Measurements from ENCODE around the gene CDK14.

The CDK14 gene

GRCh38 chr7:90951986-90952954 is 356.1 kb downstream of the CDK14 start:
- no peak for TF ChIP-seq CTCF (IDR thresholded peaks at IDR 0.05)

GRCh38 chr7:90955641-90956207 is 359.6 kb downstream of the CDK14 start:
- TF ChIP-seq CTCF (IDR thresholded peaks at IDR 0.05): no peak

GRCh38 chr7:90957883-90958282 is 361.8 kb downstream of the CDK14 start:
- no peak for TF ChIP-seq CTCF (IDR thresholded peaks at IDR 0.05)

- no peak for TF ChIP-seq CTCF (IDR thresholded peaks at IDR 0.05)
Measured at GRCh38 chr7:90958647-90959046, 362.5 kb downstream of the CDK14 start.

- TF ChIP-seq CTCF (IDR thresholded peaks at IDR 0.05): no peak
Measured at GRCh38 chr7:90961037-90961725, 365.1 kb downstream of the CDK14 start.

GRCh38 chr7:90965211-90965610 is 369.1 kb downstream of the CDK14 start:
- no peak for TF ChIP-seq CTCF (IDR thresholded peaks at IDR 0.05)

GRCh38 chr7:90966346-90966745 is 370.2 kb downstream of the CDK14 start:
- no peak for TF ChIP-seq CTCF (IDR thresholded peaks at IDR 0.05)

All from LNCAP (cell line).